GM18511 (cell line): ENCODE data around the gene DCLK1.

Source experiments
- ATAC-seq: cut with Tn5 transposase; IDR thresholded peaks from one replicate; pipeline ENCODE4 v1.9.1; 2021; ENCODE audit warnings: mild to moderate bottlenecking, moderate library complexity; ENCODE audit not compliant: unreplicated experiment

Gene DCLK1

DNA sequence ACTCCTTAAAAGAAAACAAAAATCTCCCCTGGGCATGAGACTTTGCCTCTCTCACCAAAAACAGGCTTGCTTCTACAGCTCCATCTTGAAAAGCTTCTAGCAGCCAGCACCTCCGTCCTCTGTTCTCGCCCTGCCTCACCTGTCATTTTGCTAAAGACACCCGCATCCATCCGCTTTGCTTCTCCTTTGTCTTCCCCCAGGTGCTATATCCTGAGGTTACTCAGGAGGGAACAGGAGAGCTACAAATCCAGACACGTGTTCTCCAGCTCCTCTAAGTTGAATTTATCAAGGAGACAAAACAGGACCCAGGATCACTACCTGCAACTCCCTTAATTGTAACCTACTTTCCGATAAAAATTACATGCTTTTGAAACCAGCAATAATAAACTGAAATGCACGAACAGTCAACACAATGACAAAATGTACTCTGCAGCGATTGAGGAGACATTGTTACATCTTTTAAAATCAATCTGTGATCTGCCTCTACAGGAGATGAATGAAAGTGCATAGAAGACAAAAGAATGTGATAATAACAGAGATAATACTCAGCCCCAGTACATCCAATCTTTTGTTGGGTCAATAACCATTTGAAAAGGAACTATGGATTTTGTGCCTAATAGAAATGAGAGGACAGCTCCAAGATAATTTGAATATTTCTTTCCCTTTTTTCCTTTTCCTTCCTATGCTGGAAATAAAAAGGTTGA lies 221.2 kb downstream of the DCLK1 start:
- no peak for ATAC-seq

DNA sequence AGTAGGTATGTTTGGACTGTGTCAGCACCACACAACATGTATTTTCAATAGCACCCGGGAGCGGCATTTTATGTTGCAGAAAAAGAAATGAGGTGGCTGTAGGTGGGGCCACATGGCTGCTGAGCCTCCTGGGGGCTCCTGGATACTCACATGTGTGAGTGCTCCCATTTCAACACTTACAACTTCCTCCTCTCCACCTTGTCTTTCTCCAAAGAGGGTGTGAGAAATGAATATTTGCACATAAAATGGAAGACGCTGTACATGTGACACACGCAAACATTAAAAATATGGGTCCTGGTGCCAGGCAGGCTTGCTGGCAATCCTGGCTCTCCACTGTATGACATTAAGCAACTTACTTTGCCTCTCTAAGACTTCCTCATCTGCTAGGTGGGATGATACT lies 222.1 kb downstream of the DCLK1 start:
- no peak for ATAC-seq

- no peak for ATAC-seq
These were observed 223.0 kb downstream of the DCLK1 start for GRCh38 chr13:35908226-35908625.

DNA sequence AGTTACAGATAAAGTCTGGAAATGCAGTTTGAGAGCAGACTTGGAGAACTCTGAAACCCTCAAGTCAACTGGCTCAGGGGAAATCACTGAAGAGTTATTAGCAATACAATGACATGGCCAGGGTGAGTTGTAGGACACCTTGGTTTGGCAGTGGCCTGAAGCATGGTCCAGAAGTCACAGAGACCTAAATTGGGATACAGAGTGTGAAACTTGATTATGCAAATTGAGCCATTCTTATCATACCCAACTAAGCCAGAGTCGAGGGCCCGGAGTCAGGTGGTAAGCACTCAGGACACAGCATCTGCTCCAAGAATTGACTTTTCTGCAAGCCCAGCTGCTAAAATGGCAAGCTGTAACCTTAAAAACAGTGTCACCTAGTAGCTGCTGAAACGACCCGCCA lies 224.5 kb downstream of the DCLK1 start:
- ATAC-seq = no peak

GRCh38 chr13:35903075-35903474 lies 228.1 kb downstream of the DCLK1 start:
- no peak for ATAC-seq

- ATAC-seq = no peak
These were observed 233.1 kb downstream of the DCLK1 start for GRCh38 chr13:35898041-35898440.

GRCh38 chr13:35894636-35895035 lies 236.5 kb downstream of the DCLK1 start:
- no peak for ATAC-seq

DNA sequence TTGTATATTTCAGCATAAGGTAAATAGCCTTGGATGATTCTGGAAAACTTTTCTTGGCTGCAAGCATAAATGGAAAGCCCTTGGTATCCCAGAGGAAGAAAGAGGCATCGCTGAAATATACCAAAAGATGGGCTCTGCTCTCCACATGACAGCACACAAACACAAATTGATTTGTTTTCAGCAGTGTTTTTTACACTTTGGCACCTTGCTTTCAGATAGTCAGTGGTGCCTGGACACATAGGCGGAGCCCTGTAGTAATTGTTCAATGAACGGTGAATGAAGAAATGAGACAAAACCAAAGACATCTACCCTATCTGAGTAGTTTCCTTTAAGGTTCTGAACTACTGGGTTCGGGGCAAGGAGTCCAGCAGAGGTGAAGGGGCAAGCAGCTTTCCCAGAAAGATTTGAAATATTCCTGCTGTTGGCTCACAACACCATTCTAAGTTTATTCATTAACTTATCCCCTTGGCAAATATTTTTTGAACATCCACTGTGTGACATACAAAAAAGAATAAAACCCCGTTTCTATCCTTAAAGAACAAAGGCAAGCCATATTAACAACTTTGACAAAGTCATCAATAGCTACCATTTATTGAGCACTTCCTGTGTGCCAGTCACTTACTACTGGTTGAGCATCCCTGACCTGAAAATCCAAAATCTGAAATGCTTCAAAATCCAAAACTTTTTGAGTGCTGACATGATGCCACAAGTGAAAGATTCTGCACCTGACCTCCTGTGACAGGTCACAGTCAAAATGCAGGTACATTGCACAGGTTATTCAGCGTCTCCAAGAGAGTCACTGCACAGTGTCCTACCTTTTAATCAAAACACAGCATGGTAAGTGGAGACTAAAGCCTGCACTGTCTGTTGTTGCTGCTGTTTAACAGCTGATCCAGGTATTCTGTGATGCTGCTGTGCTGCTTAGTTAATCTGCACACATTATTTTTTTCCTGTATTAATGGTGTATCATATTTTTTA lies 238.1 kb downstream of the DCLK1 start:
- no peak for ATAC-seq

GRCh38 chr13:35891507-35892441 lies 239.4 kb downstream of the DCLK1 start:
- no peak for ATAC-seq

- ATAC-seq = no peak
These were observed 241.6 kb downstream of the DCLK1 start for GRCh38 chr13:35889560-35889959.

DNA sequence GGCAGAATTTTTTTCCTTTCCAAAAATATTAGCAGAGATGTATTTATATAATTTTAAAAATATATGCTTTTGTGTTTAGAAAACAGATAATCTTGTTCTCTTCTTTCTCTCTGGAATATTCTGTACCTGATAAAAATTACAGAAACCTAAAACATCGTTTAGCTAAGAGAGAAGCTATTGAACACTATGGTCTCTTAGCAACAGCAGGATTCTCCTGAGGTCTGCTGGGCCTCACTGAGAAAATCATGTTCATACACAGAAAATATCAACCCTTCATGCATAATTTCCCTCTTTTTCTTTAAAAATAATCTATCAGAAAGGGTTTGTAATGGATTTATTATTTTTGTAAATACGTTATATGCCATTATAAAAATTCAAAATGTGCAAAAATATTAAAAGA lies 242.2 kb downstream of the DCLK1 start:
- ATAC-seq = no peak

- no peak for ATAC-seq
These were observed 242.7 kb downstream of the DCLK1 start for GRCh38 chr13:35888457-35888883.

DNA sequence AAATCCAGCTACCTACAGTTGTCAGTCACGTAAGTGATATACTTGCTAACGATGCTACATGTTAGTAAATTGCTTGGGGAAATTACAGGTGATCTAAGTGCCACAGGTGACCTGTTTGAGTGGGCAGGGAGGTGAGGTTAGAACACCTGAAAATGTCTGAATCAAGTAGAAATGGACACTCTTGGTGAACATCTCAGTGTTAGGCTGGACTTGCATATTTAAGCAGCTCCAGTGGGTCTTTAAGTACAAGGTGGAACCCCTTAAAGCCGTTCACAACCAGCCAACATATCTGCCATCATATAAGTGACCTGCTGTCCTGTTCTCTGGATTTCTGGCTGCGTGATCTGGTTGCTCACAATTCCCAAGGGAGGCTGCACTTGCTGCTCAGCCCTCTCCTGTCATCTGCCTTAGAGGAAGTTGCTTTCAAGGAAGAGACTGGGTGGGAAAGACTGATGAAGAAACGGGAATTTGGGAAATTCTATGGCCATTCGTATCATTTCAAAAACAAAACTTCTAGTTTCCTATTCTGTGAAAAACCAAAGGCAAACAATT lies 244.0 kb downstream of the DCLK1 start:
- ATAC-seq = no peak

- no peak for ATAC-seq
These were observed 244.7 kb downstream of the DCLK1 start for GRCh38 chr13:35886332-35887114.

DNA sequence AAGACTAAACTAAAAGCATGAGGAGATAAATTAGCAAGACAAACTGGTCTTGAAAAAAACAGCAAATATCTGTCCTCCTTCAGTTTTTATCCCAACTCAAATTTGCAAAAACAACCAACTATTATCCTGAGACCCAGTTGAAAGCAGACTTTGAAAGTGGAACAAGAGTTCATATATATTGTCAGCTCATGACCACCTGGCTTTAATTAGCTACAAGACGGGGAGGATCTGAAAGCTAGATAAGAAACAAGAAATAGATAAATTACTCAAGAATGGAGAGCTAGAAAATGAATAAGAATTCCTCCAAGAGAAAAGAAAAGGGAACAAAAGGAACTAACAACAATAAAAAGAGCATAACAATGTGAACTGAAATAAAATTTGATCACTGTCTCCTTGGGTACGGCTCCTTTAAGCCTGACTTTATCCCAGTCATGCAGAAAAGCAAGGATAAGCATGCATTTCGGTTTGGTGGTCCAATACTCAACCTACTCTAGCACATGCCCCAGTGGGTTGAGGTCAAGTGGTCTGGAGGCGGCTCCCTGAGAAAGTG lies 246.9 kb downstream of the DCLK1 start:
- ATAC-seq = no peak

GRCh38 chr13:35882722-35883497 lies 248.3 kb downstream of the DCLK1 start:
- ATAC-seq = no peak

GRCh38 chr13:35881360-35881759 lies 249.8 kb downstream of the DCLK1 start:
- ATAC-seq = no peak

DNA sequence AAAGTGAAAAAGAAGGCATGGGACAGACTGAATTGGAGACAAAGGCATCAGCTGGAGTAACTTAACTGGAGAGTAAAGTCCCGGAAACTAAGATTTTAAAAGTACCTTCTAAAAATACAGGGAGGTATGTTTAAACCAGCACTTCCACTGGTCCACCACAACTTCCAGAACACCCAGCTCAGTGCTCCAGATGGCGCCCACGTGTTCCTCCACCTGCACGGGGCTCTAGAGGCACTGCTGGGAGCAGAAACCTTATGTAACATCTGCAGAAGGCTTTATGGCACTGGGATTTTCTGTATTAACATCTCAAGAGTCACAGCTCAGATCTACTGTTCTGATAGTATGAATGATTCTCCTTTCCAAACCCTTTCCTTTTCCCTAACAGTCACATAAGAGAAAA lies 252.1 kb downstream of the DCLK1 start:
- no peak for ATAC-seq

DNA sequence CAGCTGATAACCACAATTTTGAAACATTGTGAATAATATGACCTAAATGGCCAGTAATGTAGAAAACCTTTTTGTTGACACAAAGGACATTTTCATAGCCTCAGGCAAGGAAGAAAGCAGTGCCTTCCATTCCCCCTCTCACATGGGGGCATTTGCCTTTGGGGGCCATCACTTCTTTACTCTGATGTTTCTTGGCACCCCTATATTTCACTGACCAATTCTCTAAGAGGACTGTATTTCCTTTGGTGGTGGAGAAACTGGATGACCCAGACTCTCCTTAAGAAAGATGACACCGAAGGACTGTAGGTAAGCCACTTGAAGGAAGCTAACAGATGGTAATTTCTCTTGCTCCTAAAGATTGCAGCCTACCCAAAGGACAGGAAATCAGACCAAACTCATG lies 254.6 kb downstream of the DCLK1 start:
- no peak for ATAC-seq
